Neutrophil (primary cell): ENCODE measurements around the gene CLIC5.

Experiments
- H3K27ac ChIP-seq: fragments of 200-600 bp; sonication (generic); 2 replicates; pipeline ENCODE4 v1.5.1; 2016; ENCODE audit warnings: mild to moderate bottlenecking, moderate library complexity
- H3K27me3 ChIP-seq: fragments of 200-600 bp; sonication (generic); 2 replicates; pipeline ENCODE4 v1.6.0; 2016; ENCODE audit warnings: mild to moderate bottlenecking
- H3K36me3 ChIP-seq: fragments of 200-600 bp; sonication (generic); 2 replicates; pipeline ENCODE4 v1.5.1; 2017
- H3K4me1 ChIP-seq, 2 experiments: fragments of 200-600 bp in 1 of 2; sonication (generic) in 1 of 2; 1 replicate in 1 of 2; 2 replicates in 1 of 2; pipeline versions ENCODE4 v1.5.1 to v1.6.1; 2013 to 2016; ENCODE audit warnings: low read depth in 1 of 2, low read length in 1 of 2, mild to moderate bottlenecking in 1 of 2, moderate library complexity in 1 of 2; ENCODE audit not compliant: control insufficient read depth in 1 of 2, insufficient read depth in 1 of 2
- H3K4me3 ChIP-seq, 2 experiments: fragments of 200-600 bp in 1 of 2; sonication (generic) in 1 of 2; 1 replicate in 1 of 2; 2 replicates in 1 of 2; pipeline ENCODE4 v1.5.1; 2013 to 2016; ENCODE audit warnings: low read depth in 1 of 2, low read length in 1 of 2, mild to moderate bottlenecking in 1 of 2, moderate library complexity in 1 of 2
- H3K9me3 ChIP-seq: fragments of 200-600 bp; sonication (generic); 2 replicates; pipeline ENCODE4 v1.5.1; 2016
- TF ChIP-seq, protein P1 (sequence below): fragments of 200-600 bp; sonication (generic); IDR thresholded peaks from 2 replicates; pipeline ENCODE4 v1.5.1; 2016; ENCODE audit warnings: antibody characterized with exemption

CLIC5 gene

DNA sequence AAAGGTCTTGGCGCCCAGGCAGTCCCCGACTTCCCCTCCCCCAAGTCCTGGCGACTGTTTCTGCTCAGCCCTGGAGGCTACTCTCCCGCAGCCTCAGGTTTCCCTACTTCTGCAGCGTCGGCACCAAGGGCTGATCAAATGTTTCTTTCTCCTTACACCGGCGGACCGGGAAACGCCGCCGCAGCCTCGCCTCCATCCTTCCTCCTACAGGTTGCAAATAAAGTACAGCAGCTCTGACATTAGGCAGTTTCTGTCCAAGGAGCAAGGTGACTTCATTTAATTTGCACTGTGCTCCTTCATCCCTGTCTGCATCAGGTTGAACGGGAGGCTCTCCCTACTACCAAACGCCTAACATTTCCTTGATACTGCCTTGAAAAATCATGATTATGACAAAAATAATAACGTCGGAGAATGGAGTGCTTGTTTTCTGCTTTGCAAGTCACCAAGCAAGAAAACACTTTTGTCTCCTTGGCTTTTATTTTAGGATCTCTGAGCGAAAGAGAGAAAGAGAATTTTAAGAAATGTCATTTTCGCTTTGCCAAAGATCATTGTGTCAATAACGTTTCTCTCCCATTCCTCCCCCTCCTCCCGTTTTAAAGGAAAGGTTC lies 1.0 kb downstream of the CLIC5 start:
- peaks cover 0 to 8% of the 10 kb centered on the region in 2 experiments for H3K4me1 ChIP-seq
- no peaks in the 10 kb centered on the region for H3K36me3 ChIP-seq
- peak overlapping the region in 1 of 2 experiments; percentile 28 for H3K4me3 ChIP-seq
- H3K27ac ChIP-seq, result no peak overlapping the region
- peaks cover 11% of the 10 kb centered on the region for H3K9me3 ChIP-seq
- peaks cover 92% of the 10 kb centered on the region for H3K27me3 ChIP-seq
- TF ChIP-seq, protein P1, sequence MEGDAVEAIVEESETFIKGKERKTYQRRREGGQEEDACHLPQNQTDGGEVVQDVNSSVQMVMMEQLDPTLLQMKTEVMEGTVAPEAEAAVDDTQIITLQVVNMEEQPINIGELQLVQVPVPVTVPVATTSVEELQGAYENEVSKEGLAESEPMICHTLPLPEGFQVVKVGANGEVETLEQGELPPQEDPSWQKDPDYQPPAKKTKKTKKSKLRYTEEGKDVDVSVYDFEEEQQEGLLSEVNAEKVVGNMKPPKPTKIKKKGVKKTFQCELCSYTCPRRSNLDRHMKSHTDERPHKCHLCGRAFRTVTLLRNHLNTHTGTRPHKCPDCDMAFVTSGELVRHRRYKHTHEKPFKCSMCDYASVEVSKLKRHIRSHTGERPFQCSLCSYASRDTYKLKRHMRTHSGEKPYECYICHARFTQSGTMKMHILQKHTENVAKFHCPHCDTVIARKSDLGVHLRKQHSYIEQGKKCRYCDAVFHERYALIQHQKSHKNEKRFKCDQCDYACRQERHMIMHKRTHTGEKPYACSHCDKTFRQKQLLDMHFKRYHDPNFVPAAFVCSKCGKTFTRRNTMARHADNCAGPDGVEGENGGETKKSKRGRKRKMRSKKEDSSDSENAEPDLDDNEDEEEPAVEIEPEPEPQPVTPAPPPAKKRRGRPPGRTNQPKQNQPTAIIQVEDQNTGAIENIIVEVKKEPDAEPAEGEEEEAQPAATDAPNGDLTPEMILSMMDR, result no peak

DNA sequence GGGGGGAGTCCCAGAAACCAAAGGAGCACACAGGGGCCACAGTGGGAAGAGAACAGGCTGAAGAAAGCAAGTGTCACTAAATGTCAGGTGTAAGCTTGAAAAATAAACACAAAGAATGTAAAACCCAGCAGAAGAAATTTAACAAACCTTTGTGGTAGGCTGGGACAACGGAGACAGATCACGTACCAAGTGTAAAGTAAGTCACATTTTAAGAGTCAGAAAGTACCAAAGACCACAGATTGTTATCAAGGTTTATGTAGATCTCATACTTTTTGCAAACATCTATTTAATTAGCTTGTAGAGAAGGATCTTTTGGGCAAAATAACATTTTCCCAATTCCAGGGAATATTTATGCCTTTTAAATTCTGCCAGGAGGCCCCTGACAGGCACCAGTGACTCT lies 1.6 kb downstream of the CLIC5 start:
- Histone ChIP-seq H3K4me1 (peaks cover 0 to 8% of the 10 kb centered on the region in 2 experiments), H3K27ac (no peak overlapping the region), H3K27me3 (peaks cover 92% of the 10 kb centered on the region), H3K9me3 (peaks cover 11% of the 10 kb centered on the region), H3K4me3 (no peak overlapping the region), H3K36me3 (no peaks in the 10 kb centered on the region)
- TF ChIP-seq, protein P1, result no peak

DNA sequence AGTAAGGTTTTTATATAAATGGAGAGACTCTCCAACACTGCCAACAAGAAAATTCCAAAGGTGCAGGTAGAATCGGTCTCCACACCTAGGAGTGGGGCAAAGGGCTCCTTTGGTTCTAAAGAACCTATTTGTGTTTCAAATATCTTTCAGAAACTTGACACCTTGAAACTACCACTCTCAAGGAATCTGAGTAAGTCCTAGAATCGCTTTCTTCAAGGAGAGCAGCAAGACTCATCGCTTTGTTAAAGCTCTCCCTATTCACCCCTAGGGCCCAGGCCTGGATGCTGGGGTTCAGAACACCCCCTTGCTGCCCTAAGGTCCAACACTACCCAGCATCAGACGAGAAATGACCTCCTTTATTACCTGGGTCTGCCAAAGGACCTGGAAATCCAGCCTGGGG lies 2.0 kb downstream of the CLIC5 start:
- Histone ChIP-seq H3K9me3 (peaks cover 11% of the 10 kb centered on the region), H3K4me3 (no peak overlapping the region), H3K27ac (no peak overlapping the region), H3K36me3 (no peaks in the 10 kb centered on the region), H3K27me3 (peaks cover 91% of the 10 kb centered on the region), H3K4me1 (peaks cover 0 to 8% of the 10 kb centered on the region in 2 experiments)
- TF ChIP-seq, protein P1, result no peak

DNA sequence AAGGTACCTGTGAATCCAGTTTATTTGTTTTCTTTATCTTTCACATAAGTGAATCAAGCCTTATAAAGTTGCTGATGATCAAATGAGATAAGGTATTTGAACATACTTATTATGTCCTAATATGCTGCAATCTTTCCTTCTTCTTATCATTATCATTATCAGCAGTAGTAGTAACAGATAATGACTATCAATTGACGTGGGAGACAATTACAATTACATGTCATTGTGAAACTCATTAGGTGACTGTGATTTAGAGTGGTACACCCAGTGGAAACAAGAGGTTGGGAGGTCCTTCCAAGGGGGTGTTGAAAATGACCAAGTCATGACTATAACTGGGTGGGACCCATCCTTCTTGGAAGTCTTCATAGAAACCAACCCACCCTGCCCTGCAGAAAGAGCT lies 2.8 kb downstream of the CLIC5 start:
- Histone ChIP-seq H3K4me3 (no peak overlapping the region), H3K27ac (no peak overlapping the region), H3K9me3 (peaks cover 11% of the 10 kb centered on the region), H3K36me3 (no peaks in the 10 kb centered on the region), H3K27me3 (peaks cover 83% of the 10 kb centered on the region), H3K4me1 (peaks cover 0 to 8% of the 10 kb centered on the region in 2 experiments)
- TF ChIP-seq, protein P1, result no peak

DNA sequence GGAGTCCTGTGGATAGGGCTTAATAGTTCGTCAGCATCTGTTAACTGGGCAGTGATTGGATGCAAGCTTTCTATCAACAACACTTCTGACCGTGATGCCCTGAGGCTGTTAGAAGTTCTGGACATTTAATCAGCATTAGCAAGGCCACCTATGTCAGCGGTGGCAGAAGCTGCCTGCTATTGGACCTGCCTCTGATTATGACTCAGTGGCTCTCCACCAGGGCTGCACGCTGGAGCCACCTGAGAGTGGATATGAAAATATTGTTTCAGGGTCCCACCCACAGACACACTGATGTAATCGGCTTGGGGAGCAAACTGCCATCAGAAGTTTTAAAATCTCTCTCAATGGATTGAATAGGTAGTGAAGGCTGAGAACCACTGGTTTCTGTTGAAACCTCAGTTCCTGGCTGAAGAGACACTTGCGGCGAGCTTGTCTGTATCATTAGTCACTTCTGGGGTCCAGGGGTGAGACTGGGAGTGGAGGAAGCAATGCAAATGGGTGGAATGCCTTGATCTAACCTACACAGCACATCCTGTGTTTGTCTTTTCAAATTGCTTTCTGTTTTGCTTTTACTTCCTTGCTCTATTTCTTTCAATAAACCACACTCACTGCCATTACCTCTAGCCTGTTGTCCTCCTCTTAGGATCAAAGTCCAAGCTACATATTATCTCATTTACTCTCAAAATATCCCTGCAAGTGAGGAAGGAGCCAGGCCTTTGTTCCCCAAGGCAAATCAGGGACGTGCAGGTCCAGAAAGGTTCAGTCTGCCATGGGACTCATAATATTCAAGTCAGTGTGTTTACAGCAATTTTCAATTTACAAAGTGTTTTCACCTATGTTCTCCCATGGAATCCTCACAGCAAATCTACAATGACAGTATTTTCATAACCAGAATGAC lies 4.2 kb downstream of the CLIC5 start:
- Histone ChIP-seq H3K27me3 (peaks cover 69% of the 10 kb centered on the region), H3K4me3 (no peak overlapping the region), H3K27ac (no peak overlapping the region)

More for the DNA sequence above, 4.2 kb downstream of the CLIC5 start:
- H3K4me1 ChIP-seq, result peaks cover 0 to 8% of the 10 kb centered on the region in 2 experiments
- no peaks in the 10 kb centered on the region for H3K36me3 ChIP-seq
- peaks cover 9% of the 10 kb centered on the region for H3K9me3 ChIP-seq
- TF ChIP-seq, protein P1, result no peak
